ENCODE data around the gene TSGA10IP. TPM values are rescaled to one million over a fixed set of nuclear protein-coding genes. Genes with fewer than 3 reads are reported as not detected.

TSGA10IP gene
- total RNA-seq, 6 donors from 2014 or later: 0.17 to 0.92 TPM; not detected in 4

DNA sequence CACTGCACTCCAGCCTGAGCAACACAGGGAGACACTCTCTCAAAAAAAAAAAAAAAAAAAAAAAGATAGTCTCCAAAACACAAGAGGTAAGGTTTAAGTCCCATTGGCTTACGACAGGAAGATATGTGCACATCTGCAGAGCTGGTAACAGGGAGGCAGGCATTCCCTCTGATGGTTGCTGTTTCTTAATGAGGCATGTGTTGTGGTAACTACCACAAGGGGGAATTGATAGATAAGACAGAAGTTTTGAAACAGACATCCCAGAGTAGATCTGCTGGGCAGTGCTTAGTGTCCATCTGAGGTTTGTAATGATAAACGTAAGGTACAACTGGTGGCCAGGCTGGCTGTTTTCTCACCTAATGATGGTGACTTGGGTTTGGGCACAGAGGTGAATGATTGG lies 52.0 kb downstream of the TSGA10IP start:
- no peak overlapping the region for H3K27ac ChIP-seq
- TF ChIP-seq POLR2AphosphoS5 (IDR thresholded peaks at IDR 0.05): no peak
- TF ChIP-seq POLR2A (IDR thresholded peaks at IDR 0.05): no peak
- TF ChIP-seq EP300 (IDR thresholded peaks at IDR 0.05): no peak
- TF ChIP-seq, protein P1, sequence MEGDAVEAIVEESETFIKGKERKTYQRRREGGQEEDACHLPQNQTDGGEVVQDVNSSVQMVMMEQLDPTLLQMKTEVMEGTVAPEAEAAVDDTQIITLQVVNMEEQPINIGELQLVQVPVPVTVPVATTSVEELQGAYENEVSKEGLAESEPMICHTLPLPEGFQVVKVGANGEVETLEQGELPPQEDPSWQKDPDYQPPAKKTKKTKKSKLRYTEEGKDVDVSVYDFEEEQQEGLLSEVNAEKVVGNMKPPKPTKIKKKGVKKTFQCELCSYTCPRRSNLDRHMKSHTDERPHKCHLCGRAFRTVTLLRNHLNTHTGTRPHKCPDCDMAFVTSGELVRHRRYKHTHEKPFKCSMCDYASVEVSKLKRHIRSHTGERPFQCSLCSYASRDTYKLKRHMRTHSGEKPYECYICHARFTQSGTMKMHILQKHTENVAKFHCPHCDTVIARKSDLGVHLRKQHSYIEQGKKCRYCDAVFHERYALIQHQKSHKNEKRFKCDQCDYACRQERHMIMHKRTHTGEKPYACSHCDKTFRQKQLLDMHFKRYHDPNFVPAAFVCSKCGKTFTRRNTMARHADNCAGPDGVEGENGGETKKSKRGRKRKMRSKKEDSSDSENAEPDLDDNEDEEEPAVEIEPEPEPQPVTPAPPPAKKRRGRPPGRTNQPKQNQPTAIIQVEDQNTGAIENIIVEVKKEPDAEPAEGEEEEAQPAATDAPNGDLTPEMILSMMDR (IDR thresholded peaks at IDR 0.05): no peak
- DNase-seq: no peak
- H3K4me1 ChIP-seq: peaks cover 4 to 16% (median 15%) of the 10 kb centered on the region in 4 donors
- H3K27me3 ChIP-seq: no peaks in the 10 kb centered on the region
- WGBS, 2 donors: 85 to 86% methylated on average over 2 of the region's 2 CpGs
- H3K9me3 ChIP-seq: no peaks in the 10 kb centered on the region
- H3K4me3 ChIP-seq: no peak overlapping the region
- no peak for ATAC-seq (ENCODE audit: low FRiP score in 2 of 2)
- H3K36me3 ChIP-seq: peaks cover 24 to 40% (median 36%) of the 10 kb centered on the region in 4 donors

GRCh38 chr11:66001942-66002647 lies 56.8 kb downstream of the TSGA10IP start, which contains the start of the genes BANF1 and EIF1AD:
TSS of gene BANF1 (plus strand) at chr11:66002503. CDS start at chr11:66003251, 748 bp downstream.
TSS of gene EIF1AD (minus strand) at chr11:66002157. CDS start at chr11:66000389, 1,768 bp downstream.
- no peaks in the 10 kb centered on the region for H3K9me3 ChIP-seq
- H3K4me3 ChIP-seq: peak within 1 kb of the TSS; percentile 47 to 97 (median 76)
- DNase-seq: peak in 1 of 2 donors; percentile 94
- WGBS, 2 donors: 0 to 1% methylated on average over 50 to 55 of the region's 55 CpGs
- peak within 1 kb of the TSS; percentile 91 to 94 (median 94) for H3K27ac ChIP-seq
- TF ChIP-seq POLR2A (IDR thresholded peaks at IDR 0.05) (peak in 3 of 4 donors; percentile 51 to 74 (median 60)), POLR2AphosphoS5 (IDR thresholded peaks at IDR 0.05) (peak; percentile 91 to 93), EP300 (IDR thresholded peaks at IDR 0.05) (no peak)
- TF ChIP-seq, protein P1 (IDR thresholded peaks at IDR 0.05): peak in 2 of 6 experiments; percentile 18 to 22
- no peaks in the 10 kb centered on the region for H3K27me3 ChIP-seq
- peaks cover 24 to 51% (median 41%) of the 10 kb centered on the region in 4 donors for H3K36me3 ChIP-seq
- ATAC-seq (ENCODE audit: low FRiP score in 2 of 2): peak; percentile 96 to 98
- peaks cover 13 to 26% (median 24%) of the 10 kb centered on the region in 4 donors for H3K4me1 ChIP-seq

- ATAC-seq (ENCODE audit: low FRiP score in 2 of 2): peak; percentile 72 to 92
These were observed 57.5 kb downstream of the TSGA10IP start for GRCh38 chr11:66002648-66003225.

DNA sequence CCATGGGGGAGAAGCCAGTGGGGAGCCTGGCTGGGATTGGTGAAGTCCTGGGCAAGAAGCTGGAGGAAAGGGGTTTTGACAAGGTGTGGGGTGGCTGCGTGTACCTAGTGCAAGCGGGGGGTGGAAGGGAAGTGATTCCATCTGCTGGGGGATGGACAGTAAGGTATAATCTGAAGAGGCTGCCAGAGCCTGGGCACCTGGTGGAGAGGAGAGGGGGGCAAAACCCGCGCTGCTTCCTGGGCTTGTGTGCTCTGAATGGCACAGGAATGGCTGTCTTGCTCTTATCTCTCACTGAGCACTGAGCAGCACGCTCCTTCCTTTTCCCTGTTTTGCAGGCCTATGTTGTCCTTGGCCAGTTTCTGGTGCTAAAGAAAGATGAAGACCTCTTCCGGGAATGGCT lies 58.0 kb downstream of the TSGA10IP start:
- peaks cover 16 to 39% (median 29%) of the 10 kb centered on the region in 4 donors for H3K36me3 ChIP-seq
- ATAC-seq (ENCODE audit: low FRiP score in 2 of 2) (no peak), DNase-seq (no peak)
- peak overlapping the region; percentile 91 to 94 (median 94) for H3K27ac ChIP-seq
- TF ChIP-seq, protein P1 (IDR thresholded peaks at IDR 0.05): no peak
- no peak for TF ChIP-seq POLR2A (IDR thresholded peaks at IDR 0.05)
- no peaks in the 10 kb centered on the region for H3K9me3 ChIP-seq
- H3K27me3 ChIP-seq: no peaks in the 10 kb centered on the region
- H3K4me3 ChIP-seq: peak overlapping the region in 3 of 4 donors; percentile 63 to 97 (median 89)
- peaks cover 13 to 26% (median 24%) of the 10 kb centered on the region in 4 donors for H3K4me1 ChIP-seq
- WGBS, 2 donors: 70 to 81% methylated on average over 6 of the region's 6 CpGs

More at GRCh38 chr11:66002648-66003225, 57.5 kb downstream of the TSGA10IP start:
- TF ChIP-seq POLR2AphosphoS5 (IDR thresholded peaks at IDR 0.05) (no peak), POLR2A (IDR thresholded peaks at IDR 0.05) (peak in 1 of 4 donors; percentile 62), EP300 (IDR thresholded peaks at IDR 0.05) (no peak)
- TF ChIP-seq, protein P1 (IDR thresholded peaks at IDR 0.05): peak in 2 of 6 experiments; percentile 23
- peaks cover 21 to 45% (median 34%) of the 10 kb centered on the region in 4 donors for H3K36me3 ChIP-seq
- H3K4me3 ChIP-seq: peak overlapping the region; percentile 47 to 97 (median 76)
- WGBS, 2 donors: 0 to 2% methylated on average over 12 to 28 of the region's 40 CpGs
- H3K9me3 ChIP-seq: no peaks in the 10 kb centered on the region
- H3K4me1 ChIP-seq: peaks cover 13 to 26% (median 24%) of the 10 kb centered on the region in 4 donors
- H3K27me3 ChIP-seq: no peaks in the 10 kb centered on the region
- peak; percentile 61 to 94 for DNase-seq
- H3K27ac ChIP-seq: peak overlapping the region; percentile 91 to 94 (median 94)

Data from upper lobe of left lung (tissue), 6 donors.